ENCODE measurements around the gene PRSS56.

Gene PRSS56

GRCh38 chr2:232486558-232487384 lies 33.4 kb upstream of the PRSS56 start:
- DNase-seq (ENCODE audit: low read depth): no peak

GRCh38 chr2:232487385-232488096 lies 32.6 kb upstream of the PRSS56 start, which contains the start of gene ECEL1:
TSS of gene ECEL1 (minus strand) at chr2:232487834. CDS start at chr2:232486653, 1,181 bp downstream.
- no peak for DNase-seq (ENCODE audit: low read depth)

- DNase-seq (ENCODE audit: low read depth): no peak
Measured at GRCh38 chr2:232488097-232488711, 32.0 kb upstream of the PRSS56 start.

GRCh38 chr2:232488721-232489300 lies 31.4 kb upstream of the PRSS56 start:
- no peak for DNase-seq (ENCODE audit: low read depth)

GRCh38 chr2:232489516-232490220 lies 30.5 kb upstream of the PRSS56 start:
- no peak for DNase-seq (ENCODE audit: low read depth)

- no peak for DNase-seq (ENCODE audit: low read depth)
Measured at GRCh38 chr2:232490221-232491138, 29.7 kb upstream of the PRSS56 start.

GRCh38 chr2:232491139-232491780 lies 28.9 kb upstream of the PRSS56 start:
- no peak for DNase-seq (ENCODE audit: low read depth)

GRCh38 chr2:232492236-232492848 lies 27.8 kb upstream of the PRSS56 start:
- no peak for DNase-seq (ENCODE audit: low read depth)

GRCh38 chr2:232492963-232493700 lies 27.1 kb upstream of the PRSS56 start:
- DNase-seq (ENCODE audit: low read depth): no peak

GRCh38 chr2:232493701-232494474 lies 26.3 kb upstream of the PRSS56 start:
- no peak for DNase-seq (ENCODE audit: low read depth)

- no peak for DNase-seq (ENCODE audit: low read depth)
Measured at GRCh38 chr2:232494542-232494941, 25.6 kb upstream of the PRSS56 start.

- DNase-seq (ENCODE audit: low read depth): no peak
Measured at GRCh38 chr2:232495292-232495691, 24.9 kb upstream of the PRSS56 start.

- no peak for DNase-seq (ENCODE audit: low read depth)
Measured at GRCh38 chr2:232496501-232497270, 23.5 kb upstream of the PRSS56 start.

GRCh38 chr2:232497348-232497747 lies 22.8 kb upstream of the PRSS56 start:
- no peak for DNase-seq (ENCODE audit: low read depth)

- no peak for DNase-seq (ENCODE audit: low read depth)
Measured at GRCh38 chr2:232498452-232498851, 21.7 kb upstream of the PRSS56 start.

GRCh38 chr2:232501331-232501771 lies 18.8 kb upstream of the PRSS56 start:
- DNase-seq (ENCODE audit: low read depth): no peak

- no peak for DNase-seq (ENCODE audit: low read depth)
Measured at GRCh38 chr2:232501794-232502390, 18.3 kb upstream of the PRSS56 start.

All from GM04504 (cell line).